Common myeloid progenitor, CD34-positive (primary cell): Measurements from ENCODE around the gene CACUL1. TPM values are rescaled to one million over a fixed set of nuclear protein-coding genes. Genes with fewer than 3 reads are reported as not detected.

Source experiments
- CTCF ChIA-PET: fragments of 350-600 bp; sonication (Branson Sonifier 250); formaldehyde crosslinking; loops from one replicate; lab custom pipeline; 2021; ENCODE audit warnings: antibody characterized with exemption; lab: Charles Lee
- POLR2A ChIA-PET: fragments of 350-600 bp; sonication (Branson Sonifier 250); formaldehyde crosslinking; loops from one replicate; lab custom pipeline; 2021; ENCODE audit warnings: antibody characterized with exemption; lab: Charles Lee
- DNase-seq, 3 donors: peaks; one replicate each; pipeline versions ENCODE4 v3.0.0 to v3.0.0-alpha.2; 2013
- H3K27ac ChIP-seq, 2 experiments: 1 replicate in 1 of 2; 2 replicates in 1 of 2; pipeline ENCODE4 v1.7.0; 2013; ENCODE audit warnings: inconsistent platforms in 2 of 2, low read length in 2 of 2, mild to moderate bottlenecking in 2 of 2, low read depth in 1 of 2, moderate library complexity in 1 of 2; ENCODE audit not compliant: severe bottlenecking in 2 of 2, insufficient read depth in 1 of 2, poor library complexity in 1 of 2
- H3K27me3 ChIP-seq, 5 experiments: replicated peaks in 2 of 5; 1 replicate in 3 of 5; 2 replicates in 2 of 5; pipeline versions ENCODE4 v1.6.1 to v1.7.0; 2013; ENCODE audit warnings: low read length in 4 of 5, mild to moderate bottlenecking in 2 of 5, moderate library complexity in 2 of 5, inconsistent platforms in 1 of 5; ENCODE audit not compliant: insufficient read depth in 5 of 5, control insufficient read depth in 4 of 5
- H3K36me3 ChIP-seq, 4 experiments: 1 replicate in 2 of 4; 2 replicates in 2 of 4; pipeline versions ENCODE4 v1.6.1 to v1.7.0; 2013; ENCODE audit warnings: low read length in 3 of 4, control low read depth in 1 of 4, mild to moderate bottlenecking in 1 of 4; ENCODE audit not compliant: control insufficient read depth in 4 of 4, insufficient read depth in 4 of 4
- H3K4me1 ChIP-seq, 4 experiments: 1 replicate in 3 of 4; 2 replicates in 1 of 4; pipeline versions ENCODE4 v1.6.1 to v1.7.1; 2013; ENCODE audit warnings: low read length in 3 of 4, mild to moderate bottlenecking in 3 of 4, control low read depth in 1 of 4, inconsistent platforms in 1 of 4, moderate library complexity in 1 of 4; ENCODE audit not compliant: control insufficient read depth in 4 of 4, insufficient read depth in 4 of 4; ENCODE audit errors: control extremely low read depth in 1 of 4
- H3K4me3 ChIP-seq, 7 experiments: 1 replicate in 4 of 7; 2 replicates in 3 of 7; pipeline versions ENCODE4 v1.5.1 to v1.7.0; 2013; ENCODE audit warnings: mild to moderate bottlenecking in 7 of 7, low read length in 6 of 7, moderate library complexity in 6 of 7, inconsistent platforms in 2 of 7, low read depth in 2 of 7, control low read depth in 1 of 7; ENCODE audit not compliant: insufficient read depth in 4 of 7, control insufficient read depth in 1 of 7; ENCODE audit errors: extremely low read depth in 1 of 7
- H3K9me3 ChIP-seq, 5 experiments: 1 replicate in 4 of 5; 2 replicates in 1 of 5; pipeline versions ENCODE4 v1.6.1 to v1.7.1; 2013; ENCODE audit warnings: low read length in 4 of 5, mild to moderate bottlenecking in 2 of 5, inconsistent platforms in 1 of 5, low read depth in 1 of 5, moderate library complexity in 1 of 5; ENCODE audit not compliant: control insufficient read depth in 4 of 5, insufficient read depth in 2 of 5; ENCODE audit errors: control extremely low read depth in 1 of 5
- WGBS: methylation state at CpG from one replicate; pipeline ENCODE4 v1.1.5; 2013; ENCODE audit not compliant: insufficient coverage; 5-methylcytosine and 5-hydroxymethylcytosine counted together
- polyA plus RNA-seq: library from polyadenylated mRNA; unstranded; fragments of 120-200 nt; gene quantifications from one replicate; pipeline ENCODE4 v1.2.1, GENCODE V29; 2013

Gene CACUL1
- polyA plus RNA-seq = 29.1 TPM

- CTCF ChIA-PET = interaction anchor here (0.6 to 4.3 kb wide), 4 partner anchors 21 to 73 kb away, joined by 3 to 45 read pairs (median 4); no protein-coding TSS in a partner anchor
- 0% methylated on average over 80 of the region's 87 CpGs for WGBS
- Histone ChIP-seq H3K27ac (peak within 1 kb of the TSS; percentile 79 to 88), H3K27me3 (peaks cover 0 to 5% (median 0%) of the 10 kb centered on the region in 5 experiments), H3K9me3 (no peaks in the 10 kb centered on the region), H3K4me3 (peak within 1 kb of the TSS; percentile 85 to 100 (median 94)), H3K4me1 (peaks cover 20 to 28% (median 23%) of the 10 kb centered on the region in 4 experiments), H3K36me3 (peaks cover 0 to 4% (median 0%) of the 10 kb centered on the region in 4 experiments)
- POLR2A ChIA-PET = interaction anchor here (0.6 to 1.5 kb wide), 4 partner anchors 8 to 73 kb away, joined by 3 to 5 read pairs (median 4); no protein-coding TSS in a partner anchor
- peak; percentile 100 for DNase-seq
These were observed at the start of gene CACUL1 for GRCh38 chr10:118754556-118755423. Gene CACUL1 (minus strand): TSS chr10:118754970. CDS start chr10:118754762, 208 bp downstream.

- WGBS = 80% methylated on average over 1 of the region's 3 CpGs
- CTCF ChIA-PET = interaction anchor here (1.2 kb wide), 1 partner anchor 170 kb away, joined by 3 read pairs; no protein-coding TSS in a partner anchor
- DNase-seq = no peak
- Histone ChIP-seq H3K4me1 (no peaks in the 10 kb centered on the region), H3K36me3 (no peaks in the 10 kb centered on the region), H3K27ac (no peak overlapping the region), H3K27me3 (peaks cover 0 to 13% (median 2%) of the 10 kb centered on the region in 5 experiments), H3K9me3 (no peaks in the 10 kb centered on the region), H3K4me3 (no peak overlapping the region)
- POLR2A ChIA-PET = no interaction called here
These were observed 49.5 kb upstream of the CACUL1 start for GRCh38 chr10:118804262-118804773.

- CTCF ChIA-PET = interaction anchor here (0.6 to 7.1 kb wide), 5 partner anchors 8 to 1304 kb away, joined by 3 to 78 read pairs (median 3); no protein-coding TSS in a partner anchor
- DNase-seq = no peak
- Histone ChIP-seq H3K9me3 (no peaks in the 10 kb centered on the region), H3K36me3 (no peaks in the 10 kb centered on the region), H3K27me3 (peaks cover 0 to 24% (median 6%) of the 10 kb centered on the region in 5 experiments), H3K4me1 (no peaks in the 10 kb centered on the region), H3K4me3 (no peak overlapping the region), H3K27ac (no peak overlapping the region)
- POLR2A ChIA-PET = no interaction called here
- WGBS = 92% methylated on average over 9 of the region's 14 CpGs
These were observed 47.5 kb upstream of the CACUL1 start for GRCh38 chr10:118802126-118802793.

- CTCF ChIA-PET = interaction anchor here (1.0 to 7.1 kb wide), 8 partner anchors 65 to 237 kb away, joined by 3 to 78 read pairs (median 5); no protein-coding TSS in a partner anchor
- Histone ChIP-seq H3K36me3 (no peaks in the 10 kb centered on the region), H3K4me3 (no peak overlapping the region), H3K9me3 (no peaks in the 10 kb centered on the region), H3K27ac (no peak overlapping the region), H3K27me3 (peaks cover 0 to 24% (median 6%) of the 10 kb centered on the region in 5 experiments), H3K4me1 (no peaks in the 10 kb centered on the region)
- POLR2A ChIA-PET = no interaction called here
- DNase-seq = peak; percentile 37 to 64 (median 58)
- 56% methylated on average over 1 of the region's 4 CpGs for WGBS
These were observed 46.1 kb upstream of the CACUL1 start for GRCh38 chr10:118800920-118801319.

- Histone ChIP-seq H3K4me1 (no peaks in the 10 kb centered on the region), H3K36me3 (no peaks in the 10 kb centered on the region), H3K4me3 (no peak overlapping the region), H3K27me3 (peaks cover 0 to 24% (median 6%) of the 10 kb centered on the region in 5 experiments), H3K27ac (no peak overlapping the region), H3K9me3 (no peaks in the 10 kb centered on the region)
- POLR2A ChIA-PET = no interaction called here
- WGBS = 43% methylated on average over 1 of the region's 3 CpGs
- CTCF ChIA-PET = interaction anchor here (0.9 to 7.1 kb wide), 13 partner anchors 11 to 242 kb away, joined by 3 to 78 read pairs (median 4); no protein-coding TSS in a partner anchor
- no peak for DNase-seq
These were observed 45.0 kb upstream of the CACUL1 start for GRCh38 chr10:118799777-118800176.

- ChIA-PET POLR2A (interaction anchor here (0.7 kb wide), 1 partner anchor 19 kb away, joined by 3 read pairs; no protein-coding TSS in a partner anchor), CTCF (interaction anchor here (0.9 to 7.1 kb wide), 8 partner anchors 9 to 230 kb away, joined by 3 to 78 read pairs (median 6); partner anchors contain the start of gene PRLHR)
- H3K27me3 ChIP-seq = peaks cover 0 to 20% (median 6%) of the 10 kb centered on the region in 5 experiments
- H3K36me3 ChIP-seq = no peaks in the 10 kb centered on the region
- no peaks in the 10 kb centered on the region for H3K4me1 ChIP-seq
- no peaks in the 10 kb centered on the region for H3K9me3 ChIP-seq
- no peak overlapping the region for H3K4me3 ChIP-seq
- WGBS = 100% methylated on average over 2 of the region's 3 CpGs
- H3K27ac ChIP-seq = no peak overlapping the region
- no peak for DNase-seq
These were observed 43.5 kb upstream of the CACUL1 start for GRCh38 chr10:118798231-118798662.
